ENCODE results near the gene POU4F2.

Gene POU4F2

DNA sequence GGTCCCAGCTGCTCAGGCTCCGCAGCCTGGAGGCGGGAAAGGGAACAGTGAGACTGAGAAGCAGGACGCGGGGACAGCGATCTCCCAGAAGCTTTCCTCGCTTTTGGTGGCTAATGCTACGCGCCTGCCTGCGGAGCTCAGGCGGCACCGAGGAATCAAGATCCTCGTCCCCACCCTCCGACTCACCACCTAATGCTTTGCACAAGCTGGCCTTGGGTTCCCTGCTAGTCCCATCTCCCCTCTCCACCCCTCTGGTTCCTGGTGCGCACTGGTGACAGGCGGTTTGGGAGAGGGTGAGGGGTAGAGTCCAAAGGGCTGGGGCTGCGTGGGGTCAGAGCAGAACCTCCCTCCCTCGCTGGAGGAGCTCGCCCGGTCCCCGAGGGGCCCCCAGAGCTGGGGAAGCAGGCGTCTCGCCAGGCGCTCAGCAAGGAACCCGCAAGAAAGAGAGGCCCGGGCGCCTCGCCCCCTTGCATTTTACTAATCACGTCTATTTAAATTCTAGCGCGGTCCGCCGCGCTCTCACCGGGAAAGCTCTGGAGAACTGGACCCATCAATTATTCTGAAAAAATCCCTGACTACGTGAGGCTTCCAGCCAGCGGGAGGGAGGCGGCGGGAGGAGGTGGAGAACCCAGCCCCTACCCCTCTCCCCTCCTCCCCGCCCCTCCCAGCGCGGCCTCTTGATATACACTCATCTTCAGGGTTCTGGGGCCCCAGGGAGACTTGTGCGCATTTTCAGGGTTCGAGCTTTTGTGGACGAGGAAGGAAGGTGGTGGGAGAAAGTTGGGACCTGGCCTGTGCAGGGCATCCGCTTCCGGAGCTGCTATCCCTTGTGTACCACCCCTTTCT, 9.1 kb downstream of the POU4F2 start:
- TF ChIP-seq CTCF (IDR thresholded peaks at IDR 0.05; ENCODE audit: low read depth, low read length, poor library complexity, severe bottlenecking) (no peak), EZH2phosphoT487 (IDR thresholded peaks at IDR 0.05; ENCODE audit: borderline replicate concordance, low read length) (no peak)
- Histone ChIP-seq H3K27ac (ENCODE audit: low read depth, low read length) (no peak overlapping the region), H3K27me3 (ENCODE audit: control insufficient read depth, low read length) (peaks cover 6% of the 10 kb centered on the region; the same call in 1 of the 2 replicates), H3K4me2 (ENCODE audit: low read length) (no peak overlapping the region), H3K9me2 (replicated peaks; ENCODE audit: control insufficient read depth, low read length) (no peaks in the 10 kb centered on the region), H3K36me3 (ENCODE audit: control insufficient read depth, low read length) (no peaks in the 10 kb centered on the region), H3K4me1 (ENCODE audit: control insufficient read depth, low read length) (no peaks in the 10 kb centered on the region), H4K20me1 (ENCODE audit: control insufficient read depth, insufficient read depth, low read depth, low read length) (no peaks in the 10 kb centered on the region), H3K9me3 (ENCODE audit: control insufficient read depth, insufficient read depth, low read length) (no peaks in the 10 kb centered on the region), H3K79me2 (ENCODE audit: control insufficient read depth, low read length) (no peaks in the 10 kb centered on the region), H3K4me3 (ENCODE audit: low read length) (no peak overlapping the region), H3F3A (ENCODE audit: control insufficient read depth, insufficient read depth) (no peaks in the 10 kb centered on the region)

DNA sequence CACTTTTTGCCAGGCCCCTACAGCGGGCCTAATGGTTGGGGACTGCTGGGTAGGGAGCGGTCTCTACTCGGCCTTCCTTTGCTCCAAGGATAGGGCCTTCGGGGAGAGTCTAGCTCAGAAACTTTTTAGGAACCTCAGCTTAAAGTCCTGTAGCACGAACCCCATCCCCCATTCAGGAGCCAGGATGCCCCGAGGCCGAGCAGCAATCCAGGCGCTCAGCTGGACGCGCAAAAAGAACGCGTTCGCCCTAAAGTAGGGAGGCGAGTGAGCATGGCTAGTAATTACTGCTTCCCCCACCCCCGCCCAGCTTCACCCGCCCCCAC, 9.7 kb downstream of the POU4F2 start:
- Histone ChIP-seq H3F3A (ENCODE audit: control insufficient read depth, insufficient read depth) (no peaks in the 10 kb centered on the region), H3K9me2 (replicated peaks; ENCODE audit: control insufficient read depth, low read length) (no peaks in the 10 kb centered on the region), H3K4me3 (ENCODE audit: low read length) (no peak overlapping the region), H4K20me1 (ENCODE audit: control insufficient read depth, insufficient read depth, low read depth, low read length) (no peaks in the 10 kb centered on the region), H3K4me2 (ENCODE audit: low read length) (no peak overlapping the region), H3K9me3 (ENCODE audit: control insufficient read depth, insufficient read depth, low read length) (no peaks in the 10 kb centered on the region), H3K4me1 (ENCODE audit: control insufficient read depth, low read length) (no peaks in the 10 kb centered on the region), H3K36me3 (ENCODE audit: control insufficient read depth, low read length) (no peaks in the 10 kb centered on the region), H3K79me2 (ENCODE audit: control insufficient read depth, low read length) (no peaks in the 10 kb centered on the region), H3K27ac (ENCODE audit: low read depth, low read length) (no peak overlapping the region), H3K27me3 (ENCODE audit: control insufficient read depth, low read length) (peaks cover 6% of the 10 kb centered on the region; the same call in 1 of the 2 replicates)
- TF ChIP-seq EZH2phosphoT487 (IDR thresholded peaks at IDR 0.05; ENCODE audit: borderline replicate concordance, low read length) = no peak
- TF ChIP-seq CTCF (IDR thresholded peaks at IDR 0.05; ENCODE audit: low read depth, low read length, poor library complexity, severe bottlenecking) = no peak

DNA sequence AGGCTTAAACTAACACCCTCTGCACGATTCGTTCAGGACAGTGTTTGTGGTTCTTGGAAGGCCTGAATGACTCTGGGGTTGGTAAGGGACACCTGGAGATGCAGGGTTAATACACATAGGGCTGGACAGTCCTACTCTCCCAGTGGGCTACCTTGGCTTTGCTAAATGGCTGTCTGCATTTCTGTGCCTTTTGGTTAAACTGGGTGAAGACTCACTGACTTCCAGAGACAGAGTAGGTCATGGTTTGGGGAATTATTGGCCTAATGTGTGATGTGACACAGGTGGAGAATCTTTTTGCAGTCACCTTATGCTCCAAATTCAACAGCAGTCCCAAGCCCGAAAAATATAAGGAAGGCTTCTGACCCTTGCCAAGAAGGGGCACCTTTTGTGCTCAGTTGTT, 10.5 kb downstream of the POU4F2 start:
- Histone ChIP-seq H3K9me2 (replicated peaks; ENCODE audit: control insufficient read depth, low read length) (no peaks in the 10 kb centered on the region), H3K4me3 (ENCODE audit: low read length) (no peak overlapping the region), H3K36me3 (ENCODE audit: control insufficient read depth, low read length) (no peaks in the 10 kb centered on the region), H3K4me2 (ENCODE audit: low read length) (no peak overlapping the region), H3K27ac (ENCODE audit: low read depth, low read length) (no peak overlapping the region), H3K9me3 (ENCODE audit: control insufficient read depth, insufficient read depth, low read length) (no peaks in the 10 kb centered on the region), H3F3A (ENCODE audit: control insufficient read depth, insufficient read depth) (no peaks in the 10 kb centered on the region), H4K20me1 (ENCODE audit: control insufficient read depth, insufficient read depth, low read depth, low read length) (no peaks in the 10 kb centered on the region), H3K4me1 (ENCODE audit: control insufficient read depth, low read length) (no peaks in the 10 kb centered on the region), H3K79me2 (ENCODE audit: control insufficient read depth, low read length) (no peaks in the 10 kb centered on the region), H3K27me3 (ENCODE audit: control insufficient read depth, low read length) (peaks cover 6% of the 10 kb centered on the region; the same call in 1 of the 2 replicates)
- no peak for TF ChIP-seq CTCF (IDR thresholded peaks at IDR 0.05; ENCODE audit: low read depth, low read length, poor library complexity, severe bottlenecking)
- TF ChIP-seq EZH2phosphoT487 (IDR thresholded peaks at IDR 0.05; ENCODE audit: borderline replicate concordance, low read length) = no peak

All from DOHH2 (cell line).